Central memory CD4-positive, alpha-beta T cell (primary cell): ENCODE data around the gene GUCD1.

ENCODE experiments used
- DNase-seq: peaks from one replicate; pipeline ENCODE4 v3.0.0; 2022

The GUCD1 gene

DNA sequence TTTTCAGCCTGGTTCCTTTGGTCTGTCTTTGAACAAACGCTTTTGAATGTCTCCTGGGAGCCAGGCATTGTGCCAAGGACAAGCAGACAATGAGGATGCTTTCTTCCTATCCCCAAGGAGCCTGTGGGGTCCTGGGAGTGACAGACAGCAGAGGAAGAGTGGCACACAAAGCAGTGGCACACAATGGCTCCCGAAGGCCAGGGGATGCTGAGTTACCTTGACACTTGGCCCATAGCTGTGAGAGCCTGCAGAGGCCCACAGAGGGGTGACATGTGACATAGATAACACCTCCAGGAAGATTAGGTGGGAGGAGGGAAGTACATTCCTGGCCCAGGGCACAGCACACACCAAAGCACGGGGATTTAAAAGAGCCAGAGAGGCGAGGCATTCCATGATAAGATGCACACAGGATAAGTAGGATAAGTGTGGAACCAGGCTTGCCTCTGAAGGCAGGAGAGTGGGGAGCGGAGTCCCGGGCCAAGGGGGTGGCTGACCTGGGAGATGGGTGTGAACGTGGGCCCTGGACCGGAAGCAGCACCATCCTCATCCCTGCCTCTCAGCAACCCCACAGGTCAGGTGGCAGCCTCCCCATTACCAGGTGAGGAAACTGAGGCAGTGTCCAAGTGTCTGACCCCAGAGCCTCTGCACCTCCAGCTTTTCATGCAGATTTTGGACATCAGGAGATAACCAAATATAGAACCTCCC is 53.5 kb downstream of the GUCD1 start:
- DNase-seq = no peak

DNA sequence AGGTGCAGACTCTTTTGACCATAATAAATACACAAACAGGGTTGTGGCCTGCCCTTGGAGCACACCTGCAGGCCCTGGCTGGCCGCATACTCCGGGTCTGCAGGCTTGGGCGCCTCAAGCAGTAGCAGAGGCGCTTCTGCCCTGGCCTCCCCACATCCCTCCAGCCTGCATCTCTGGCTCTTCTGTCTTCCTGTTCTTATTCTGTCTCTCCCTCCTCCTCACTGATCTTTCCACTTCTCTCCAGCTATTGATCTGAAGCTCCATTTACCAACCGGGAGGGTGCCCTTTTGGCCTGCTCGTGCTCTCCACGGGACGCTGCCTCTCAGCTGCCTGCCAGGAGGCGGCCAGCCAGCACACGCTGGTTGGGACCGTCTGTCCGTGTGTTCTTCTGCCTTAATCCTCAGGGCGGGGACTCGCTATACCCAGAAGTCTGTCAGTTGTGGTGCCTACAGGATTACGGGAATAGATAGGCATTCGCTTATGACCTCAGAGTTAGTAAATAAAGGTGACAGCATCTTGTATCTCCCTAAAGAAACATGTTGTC is 54.6 kb downstream of the GUCD1 start:
- no peak for DNase-seq

DNA sequence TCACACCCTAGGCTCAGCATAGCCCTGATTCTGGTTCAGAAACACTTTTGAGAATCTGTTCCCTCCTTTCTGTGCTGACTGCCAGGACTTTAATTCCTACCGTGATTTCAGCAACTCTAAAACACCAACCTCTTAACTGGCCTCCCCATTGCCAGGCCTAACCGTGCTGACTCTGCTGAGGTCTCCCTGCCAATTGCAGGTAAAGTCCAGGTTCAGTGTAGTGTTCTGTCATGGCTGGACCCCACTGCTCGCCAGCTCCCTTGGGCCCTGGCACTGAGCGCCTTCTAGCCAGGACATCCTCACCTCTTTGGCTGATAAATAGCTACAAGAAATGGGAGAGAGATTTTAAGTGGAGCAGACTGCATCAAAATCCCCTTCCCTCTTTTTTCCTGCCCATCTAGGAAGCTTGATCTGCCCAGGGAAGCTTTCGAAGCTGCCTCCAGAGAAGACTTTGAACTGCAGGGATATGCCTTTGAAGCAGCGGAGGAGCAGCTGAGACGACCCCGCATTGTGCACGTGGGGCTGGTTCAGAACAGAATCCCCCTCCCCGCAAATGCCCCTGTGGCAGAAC is 55.1 kb downstream of the GUCD1 start:
- DNase-seq = no peak

DNA sequence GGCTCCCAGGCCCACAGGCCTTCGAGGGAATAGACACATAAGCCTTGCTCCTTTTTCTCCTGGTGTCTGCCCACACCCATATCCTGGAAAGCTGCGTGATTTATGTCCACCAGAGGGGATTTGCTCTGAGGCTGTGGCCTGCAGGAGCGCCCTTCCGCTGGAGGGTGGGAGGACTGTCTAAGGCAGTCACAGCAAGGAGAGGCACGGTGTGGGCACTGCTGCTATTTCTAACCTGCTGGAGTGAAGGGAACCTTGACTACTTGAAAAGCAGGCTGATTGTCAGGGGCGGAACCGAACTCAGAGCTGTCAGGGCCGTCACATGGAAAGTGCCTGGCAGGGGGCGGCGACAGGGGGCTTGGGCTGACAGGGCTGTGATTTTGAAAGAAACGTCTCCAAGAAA is 56.1 kb downstream of the GUCD1 start:
- DNase-seq = no peak

DNA sequence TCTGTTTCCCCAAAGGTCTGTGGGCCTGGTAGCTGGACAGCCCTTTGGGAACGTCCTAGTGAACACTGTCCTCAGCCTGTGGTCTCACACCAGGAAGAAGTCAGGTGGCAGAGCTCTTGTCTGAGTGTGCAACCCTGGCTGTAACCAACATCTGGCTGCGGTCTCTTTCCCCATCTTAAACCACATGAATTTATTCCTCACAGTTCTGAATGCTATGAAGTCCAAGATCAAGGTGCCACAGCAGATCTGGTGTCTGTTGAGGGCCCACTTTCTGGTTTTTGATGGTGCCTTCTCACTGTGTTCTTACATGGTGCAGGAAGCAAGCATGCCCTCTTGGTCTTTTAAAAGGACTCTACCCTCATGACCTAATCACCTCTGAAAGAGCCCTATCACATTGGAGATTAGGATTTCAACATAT is 57.1 kb downstream of the GUCD1 start:
- DNase-seq = no peak

DNA sequence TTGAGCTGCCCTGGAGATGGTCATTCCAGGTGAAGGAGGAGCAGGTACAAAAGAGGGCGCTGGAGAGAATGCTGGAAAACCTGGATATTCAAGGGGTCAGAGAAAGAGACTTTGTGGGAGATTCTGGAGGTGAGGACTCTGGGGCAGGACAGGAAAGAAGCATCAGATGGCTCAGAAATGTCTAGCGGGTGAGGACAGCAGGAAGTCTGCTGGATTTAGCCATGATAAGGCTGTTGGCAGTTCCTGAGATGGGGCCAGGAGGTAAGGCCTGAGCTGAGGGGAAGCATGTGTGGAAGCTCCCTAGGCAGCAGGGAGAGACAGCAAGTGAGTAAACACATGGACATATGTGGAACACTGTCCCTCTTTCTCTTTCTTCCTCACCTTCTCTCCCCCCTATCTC is 58.3 kb downstream of the GUCD1 start:
- DNase-seq = no peak

DNA sequence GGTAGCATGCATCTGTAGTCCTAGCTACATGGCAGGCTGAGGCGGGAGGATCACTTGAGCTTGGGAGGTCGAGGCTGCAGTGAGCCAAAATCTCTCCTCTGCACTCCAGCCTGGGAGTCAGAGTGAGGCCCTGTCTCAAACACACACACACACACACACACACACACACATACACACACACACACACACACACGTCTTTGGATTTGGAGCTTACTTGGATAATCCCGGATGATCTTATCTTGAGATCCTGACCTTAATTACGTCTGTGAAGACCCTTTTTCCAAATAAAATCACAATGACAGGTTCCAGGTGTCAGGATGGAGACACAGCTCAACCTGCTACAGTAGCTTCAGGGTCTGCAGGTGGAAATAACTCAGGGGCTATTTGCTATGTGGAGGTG is 58.7 kb downstream of the GUCD1 start:
- no peak for DNase-seq

DNA sequence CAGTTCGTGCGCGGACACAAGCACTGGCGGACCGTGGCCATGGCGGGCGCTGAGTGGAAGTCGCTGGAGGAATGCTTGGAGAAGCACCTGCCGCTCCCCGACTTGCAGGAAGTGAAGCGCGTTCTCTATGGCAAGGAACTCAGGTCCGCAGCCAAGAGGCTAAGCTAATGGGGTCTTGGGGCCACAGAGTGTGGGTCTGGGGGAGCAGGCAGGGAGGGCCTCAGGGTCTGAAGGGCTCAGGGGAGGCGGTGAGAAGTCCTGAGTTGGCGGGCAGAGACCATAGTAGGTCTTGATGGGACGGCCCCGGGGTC is 59.6 kb downstream of the GUCD1 start:
- DNase-seq = no peak

DNA sequence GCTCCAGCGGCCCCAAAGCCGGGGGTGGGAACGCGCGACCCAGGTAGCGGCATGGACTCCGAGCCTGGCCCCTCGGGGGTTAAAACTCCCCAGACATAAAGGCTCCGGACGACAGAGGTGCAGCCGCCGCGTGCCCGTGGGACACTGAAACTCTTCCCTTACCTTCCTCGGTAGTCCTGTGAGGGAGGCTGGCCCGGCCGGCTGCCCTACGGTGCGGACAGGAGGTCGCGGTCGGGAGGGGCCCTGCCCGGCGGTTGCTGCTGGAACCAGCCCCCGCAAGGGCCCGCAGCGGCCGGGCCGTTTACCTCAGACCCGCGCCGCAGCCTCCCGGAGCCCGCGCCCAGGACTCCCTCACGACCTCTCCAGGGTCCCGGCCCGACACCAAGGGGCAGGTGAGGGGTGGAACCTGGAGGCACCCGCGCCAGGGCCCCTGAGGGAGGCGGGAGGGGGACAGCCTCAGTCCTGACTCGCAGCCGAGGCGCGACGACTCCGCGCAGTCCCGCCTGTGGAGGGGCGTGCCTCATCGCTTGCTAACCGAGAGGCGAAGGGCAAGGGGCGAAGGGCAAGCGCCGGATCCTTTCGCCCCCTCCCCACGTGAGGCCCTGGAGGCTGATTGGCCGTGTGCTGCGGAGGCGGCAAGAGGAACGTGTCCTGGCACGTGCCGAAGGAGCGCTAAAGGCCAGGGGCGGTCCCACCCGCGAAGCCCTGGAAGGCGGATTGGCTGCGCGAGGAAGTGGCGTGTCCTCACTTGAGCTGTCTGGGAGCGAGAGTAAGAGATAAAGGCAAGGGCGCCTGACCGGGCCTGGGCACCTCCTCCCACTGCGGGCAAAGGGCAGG is 60.2 kb downstream of the GUCD1 start, which contains the start of gene UPB1:
UPB1 (plus strand) TSS at position 805 of the 837 bp plus-strand sequence. CDS start 72 bp downstream, outside the sequence.
- no peak for DNase-seq

DNA sequence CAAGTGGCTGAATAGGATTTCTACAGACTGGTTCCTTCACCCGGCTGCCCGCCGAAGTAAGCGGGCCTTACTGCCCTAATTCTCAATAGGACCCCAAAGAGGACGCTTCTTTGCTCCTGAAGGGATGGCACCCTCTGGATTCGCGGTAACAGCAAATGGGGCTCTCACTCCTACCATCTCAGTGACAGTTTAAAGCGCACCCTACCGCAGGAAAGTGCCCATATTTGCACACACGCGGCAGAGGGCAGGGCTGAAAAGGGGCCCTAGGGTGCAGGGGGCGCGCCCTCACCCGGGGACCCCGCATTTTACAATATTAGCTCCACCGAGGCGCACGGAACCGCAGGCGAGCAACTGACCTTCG is 60.8 kb downstream of the GUCD1 start:
- no peak for DNase-seq

DNA sequence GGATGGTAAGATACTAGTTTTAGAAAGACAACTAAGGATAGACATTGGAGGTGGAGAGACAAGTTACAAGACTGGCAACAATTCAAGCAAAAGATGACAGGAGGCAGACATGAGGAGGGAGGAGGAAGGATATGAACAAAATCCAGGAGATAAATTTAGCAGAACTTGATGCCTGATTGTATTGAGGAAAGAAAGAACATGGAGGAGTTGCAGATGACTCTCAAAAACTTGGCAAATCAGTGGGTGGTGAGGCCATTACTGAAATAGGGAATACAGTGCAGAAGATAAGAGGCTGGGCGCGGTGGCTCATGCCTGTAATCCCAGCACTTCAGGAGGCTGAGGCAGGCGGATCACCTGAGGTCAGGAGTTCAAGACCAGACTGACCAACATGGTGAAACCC is 62.5 kb downstream of the GUCD1 start:
- DNase-seq = no peak
